Fibroblast of lung (primary cell): ENCODE measurements around the gene ENTPD6. TPM values are rescaled to one million over a fixed set of nuclear protein-coding genes. Genes with fewer than 3 reads are reported as not detected.

Experiments
- DNase-seq, 2 donors: peaks; one replicate each; pipeline versions ENCODE4 v3.0.0 to v3.0.0-alpha.2; 2010; ENCODE audit warnings: low read depth in 2 of 2
- H2AFZ ChIP-seq: 2 replicates; pipeline ENCODE4 v1.5.1; 2012; ENCODE audit warnings: low read length, control low read depth, inconsistent platforms
- H3K27ac ChIP-seq: 2 replicates; pipeline ENCODE4 v1.5.1; 2011; ENCODE audit warnings: low read length, control low read depth; ENCODE audit not compliant: insufficient read depth
- H3K27me3 ChIP-seq: 2 replicates; pipeline ENCODE4 v1.5.1; 2011; ENCODE audit warnings: mild to moderate bottlenecking, low read length; ENCODE audit not compliant: control insufficient read depth, insufficient read depth
- H3K36me3 ChIP-seq: 2 replicates; pipeline ENCODE4 v1.5.1; 2011; ENCODE audit warnings: low read length; ENCODE audit not compliant: control insufficient read depth, insufficient read depth
- H3K4me1 ChIP-seq: 2 replicates; pipeline ENCODE4 v1.5.1; 2011; ENCODE audit warnings: low read length; ENCODE audit not compliant: control insufficient read depth, insufficient read depth; ENCODE audit errors: extremely low read depth
- H3K4me2 ChIP-seq: 2 replicates; pipeline ENCODE4 v1.5.1; 2011; ENCODE audit warnings: low read length, control low read depth; ENCODE audit not compliant: insufficient read depth; ENCODE audit errors: extremely low read depth
- H3K4me3 ChIP-seq, 4 experiments: fragments of 200-600 bp in 1 of 4; sonication (generic) in 1 of 4; replicated peaks in 1 of 4; 2 replicates each; pipeline ENCODE4 v1.5.1; 2011 to 2016; ENCODE audit warnings: low read length in 4 of 4, low read depth in 3 of 4, mild to moderate bottlenecking in 3 of 4, control low read depth in 2 of 4, inconsistent platforms in 1 of 4, mixed read lengths in 1 of 4; ENCODE audit not compliant: insufficient read depth in 1 of 4; ENCODE audit errors: control extremely low read depth in 1 of 4
- H3K79me2 ChIP-seq: 2 replicates; pipeline ENCODE4 v1.5.1; 2012; ENCODE audit warnings: mild to moderate bottlenecking, low read length, inconsistent platforms; ENCODE audit not compliant: control insufficient read depth, insufficient read depth
- H3K9ac ChIP-seq: 2 replicates; pipeline ENCODE4 v1.5.1; 2011; ENCODE audit warnings: mild to moderate bottlenecking, low read length, control low read depth; ENCODE audit not compliant: insufficient read depth
- H3K9me3 ChIP-seq: 2 replicates; pipeline ENCODE4 v1.5.1; 2012; ENCODE audit warnings: low read depth, low read length; ENCODE audit not compliant: control insufficient read depth, insufficient read depth
- H4K20me1 ChIP-seq: 2 replicates; pipeline ENCODE4 v1.5.1; 2011; ENCODE audit warnings: low read length; ENCODE audit not compliant: control insufficient read depth, insufficient read depth; ENCODE audit errors: extremely low read depth
- CTCF ChIP-seq, 2 donors: IDR thresholded peaks in 1 of 2; conservative IDR thresholded peaks in 1 of 2; 1 replicate in 1 of 2; 2 replicates in 1 of 2; pipeline ENCODE4 v1.5.1; 2011 to 2012; ENCODE audit warnings: low read length in 2 of 2, control low read depth in 1 of 2, inconsistent platforms in 1 of 2, low read depth in 1 of 2, mild to moderate bottlenecking in 1 of 2
- EZH2 ChIP-seq: IDR thresholded peaks from 2 replicates; pipeline ENCODE4 v1.5.1; 2012; ENCODE audit warnings: low read length, control low read depth, mild to moderate bottlenecking; ENCODE audit errors: missing control alignments
- polyA plus RNA-seq, 2 donors: library from polyadenylated mRNA; depleted of rRNA in 1 of 2; stranded (reverse) in 1 of 2; unstranded in 1 of 2; fragments of >200 nt; gene quantifications; 2 replicates each; pipeline ENCODE4 v1.2.1, GENCODE V29; 2011 to 2012; ENCODE audit warnings: missing spikeins in 1 of 2
- total RNA-seq: library from RNA; depleted of rRNA; stranded (reverse); fragments of >200 nt; gene quantifications from 2 replicates; pipeline ENCODE4 v1.2.1, GENCODE V29; 2014

ENTPD6 gene
- total and polyA plus RNA-seq, 2 donors (not counting 1 experiment from before 2014, with no cell fraction given) = 45.7 to 56.5 TPM

- H3K27me3 ChIP-seq = no peaks in the 10 kb centered on the region
- H4K20me1 ChIP-seq = no peaks in the 10 kb centered on the region
- no peak for DNase-seq
- no peaks in the 10 kb centered on the region for H3K4me1 ChIP-seq
- no peaks in the 10 kb centered on the region for H3K9me3 ChIP-seq
- no peak overlapping the region for H3K4me3 ChIP-seq
- H3K27ac ChIP-seq = no peak overlapping the region
- H3K36me3 ChIP-seq = peaks cover 24% of the 10 kb centered on the region
- no peak overlapping the region for H3K4me2 ChIP-seq
- H3K79me2 ChIP-seq = no peaks in the 10 kb centered on the region
- H3K9ac ChIP-seq = no peak overlapping the region
- TF ChIP-seq CTCF (conservative IDR thresholded peaks at IDR 0.05 in 1 of 2, IDR thresholded peaks at IDR 0.05 in 1 of 2; ENCODE audit: low read depth in 1 of 2, low read length in 2 of 2) = no peak
- TF ChIP-seq EZH2 = no peak
- H2AFZ ChIP-seq = no peak overlapping the region
These were observed 79.0 kb downstream of the ENTPD6 start for GRCh38 chr20:25274481-25274880.

- Histone ChIP-seq H3K36me3 (peaks cover 29% of the 10 kb centered on the region), H4K20me1 (no peaks in the 10 kb centered on the region)
- DNase-seq = no peak
These were observed 79.6 kb downstream of the ENTPD6 start for GRCh38 chr20:25274891-25275812.

More at GRCh38 chr20:25274891-25275812, 79.6 kb downstream of the ENTPD6 start:
- H2AFZ ChIP-seq = no peak overlapping the region
- TF ChIP-seq CTCF (conservative IDR thresholded peaks at IDR 0.05 in 1 of 2, IDR thresholded peaks at IDR 0.05 in 1 of 2; ENCODE audit: low read depth in 1 of 2, low read length in 2 of 2) = no peak
- TF ChIP-seq EZH2 = no peak
- no peak overlapping the region for H3K4me3 ChIP-seq
- no peaks in the 10 kb centered on the region for H3K9me3 ChIP-seq
- H3K9ac ChIP-seq = no peak overlapping the region
- no peak overlapping the region for H3K4me2 ChIP-seq
- H3K27me3 ChIP-seq = no peaks in the 10 kb centered on the region
- H3K27ac ChIP-seq = no peak overlapping the region
- no peaks in the 10 kb centered on the region for H3K79me2 ChIP-seq
- H3K4me1 ChIP-seq = no peaks in the 10 kb centered on the region
